NCI-H69 (cell line): Measurements from ENCODE around the gene SCOC.

Experiments used
- DNase-seq: peaks from one replicate; lab custom pipeline; 2025; lab: John Stamatoyannopoulos, UW

SCOC gene

DNA sequence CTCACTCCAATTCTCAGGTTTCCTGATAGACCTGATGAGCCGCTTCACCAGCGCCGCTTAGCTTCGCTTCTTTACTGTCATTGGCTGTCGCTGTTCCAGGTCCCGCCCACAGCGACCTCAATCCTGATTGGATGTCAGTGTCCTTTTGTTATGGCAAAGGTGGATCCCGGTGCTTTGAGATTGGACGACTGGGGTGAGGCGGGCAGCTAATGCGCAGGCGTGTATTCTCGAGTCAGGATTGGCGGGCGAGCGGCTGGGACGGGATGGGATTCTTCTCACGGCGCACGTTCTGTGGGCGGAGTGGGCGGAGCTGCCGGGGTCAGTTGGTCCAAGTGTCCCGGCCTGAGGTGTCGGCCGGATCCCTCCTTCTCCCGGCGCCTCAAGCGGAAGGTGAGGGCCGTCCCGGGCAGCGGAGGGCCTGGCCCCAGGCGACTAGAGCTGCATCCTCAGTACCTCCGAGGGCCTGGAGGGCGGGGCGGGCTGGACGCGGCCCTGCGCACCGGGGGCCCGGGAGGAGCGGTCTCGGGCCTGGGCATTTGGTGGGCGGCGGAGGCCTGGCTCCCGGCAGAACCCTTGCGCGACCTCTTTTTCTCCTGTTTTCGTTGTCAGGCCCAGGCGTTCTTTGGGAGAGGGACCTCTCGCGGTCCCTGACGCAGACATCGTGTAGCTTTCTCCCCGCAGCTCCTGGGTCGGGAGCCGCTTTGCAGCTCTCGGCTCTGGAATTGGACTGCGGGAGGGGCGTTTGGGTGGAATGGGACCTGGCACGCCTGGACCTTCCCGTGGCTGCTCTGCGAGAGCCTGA lies at the start of gene SCOC:
Gene SCOC, plus strand, starts transcription at position 319 of the 802 bp plus-strand sequence. CDS start 5,525 bp downstream, outside the sequence.
- DNase-seq, result peak; percentile 98

DNA sequence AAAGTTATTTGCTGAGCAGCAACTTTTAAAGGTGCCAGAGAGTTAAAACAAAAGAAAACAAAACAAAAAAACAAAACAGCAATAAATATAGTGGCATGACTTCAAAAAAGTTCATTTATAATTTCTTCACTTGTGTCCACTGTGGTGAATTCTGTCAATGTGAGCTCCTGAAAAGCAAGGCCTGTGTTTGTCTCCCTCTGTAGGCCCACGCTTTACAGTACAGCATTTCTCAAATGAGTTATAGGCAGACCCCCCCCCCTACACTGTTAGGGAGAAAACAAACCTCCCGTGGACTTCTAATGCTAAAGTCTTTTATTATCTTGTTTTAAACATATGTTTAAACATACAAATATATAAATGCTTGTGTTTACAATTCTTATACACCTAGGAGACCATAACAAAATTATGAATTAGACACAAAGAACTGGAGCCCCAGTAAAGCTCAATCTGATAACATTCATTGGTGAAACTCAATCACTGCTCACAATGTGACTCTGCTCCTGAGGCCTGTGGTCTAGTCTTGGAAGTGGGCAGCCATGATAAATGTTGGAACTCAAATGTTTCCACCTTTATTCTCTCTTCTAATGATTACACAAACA lies 47.0 kb upstream of the SCOC start:
- DNase-seq, result peak; percentile 66

DNA sequence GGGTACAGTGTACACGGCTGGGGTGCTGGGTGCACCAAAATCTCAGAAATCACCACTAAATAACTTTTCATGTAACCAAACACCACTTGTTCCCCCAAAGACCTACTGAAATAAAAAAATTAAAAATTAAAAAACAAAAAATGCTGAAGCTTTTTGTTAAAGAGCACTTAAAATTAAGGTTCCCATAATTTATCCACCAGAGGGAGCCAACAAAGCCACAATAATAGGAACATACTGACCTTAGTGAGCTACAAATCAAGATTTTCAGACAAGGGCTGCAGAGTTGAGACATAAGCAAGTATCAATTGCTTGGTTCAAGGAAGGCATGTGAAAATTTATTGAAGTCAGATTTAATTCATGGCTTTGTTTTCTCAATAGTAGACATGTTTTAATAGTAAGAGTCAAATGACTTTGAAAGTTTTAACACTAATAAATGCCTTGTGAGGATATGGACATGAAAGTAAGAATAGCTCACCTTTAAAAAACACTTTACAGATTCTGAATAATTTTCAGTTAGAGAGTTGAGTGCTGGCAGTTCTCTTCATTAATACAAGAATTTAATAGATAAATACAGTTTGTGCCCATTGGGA lies 43.0 kb upstream of the SCOC start:
- peak; percentile 44 for DNase-seq

DNA sequence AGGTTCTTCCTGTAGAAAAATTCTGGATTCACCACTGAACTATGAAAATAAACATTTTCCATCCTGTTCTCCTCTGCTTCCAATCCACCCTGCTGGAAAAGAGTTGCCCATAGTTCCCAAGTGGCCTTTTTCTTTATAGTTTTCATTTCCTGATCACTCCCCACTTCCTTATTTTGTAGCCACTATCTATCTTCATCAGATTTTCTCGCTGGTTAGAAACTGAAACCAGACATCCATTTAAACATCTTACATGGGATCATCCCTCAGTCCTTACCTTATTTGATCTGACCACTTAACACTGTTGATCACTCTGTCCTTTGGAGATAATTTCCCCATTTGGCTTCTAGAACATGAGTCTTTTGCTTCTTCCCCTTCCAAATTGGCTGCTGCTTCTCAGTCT lies 42.2 kb upstream of the SCOC start:
- no peak for DNase-seq

DNA sequence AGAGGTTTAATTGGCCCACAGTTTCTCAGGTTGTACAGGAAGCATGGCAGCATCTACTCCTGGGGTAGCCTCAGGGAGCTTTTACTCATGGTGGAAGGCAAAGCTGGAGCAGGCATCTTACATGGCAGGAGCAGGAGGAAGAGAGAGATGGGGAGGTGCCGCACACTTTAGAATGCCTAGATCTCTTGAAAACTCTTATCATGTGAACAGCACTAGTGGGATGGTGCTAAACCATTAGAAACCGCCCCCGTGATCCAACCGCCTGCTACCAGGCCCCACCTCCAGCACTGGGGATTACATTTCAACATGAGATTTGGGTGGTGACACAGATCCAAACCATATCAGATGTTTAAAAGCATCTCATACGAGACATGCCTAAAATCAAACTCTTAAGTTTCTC lies 41.6 kb upstream of the SCOC start:
- DNase-seq, result no peak

DNA sequence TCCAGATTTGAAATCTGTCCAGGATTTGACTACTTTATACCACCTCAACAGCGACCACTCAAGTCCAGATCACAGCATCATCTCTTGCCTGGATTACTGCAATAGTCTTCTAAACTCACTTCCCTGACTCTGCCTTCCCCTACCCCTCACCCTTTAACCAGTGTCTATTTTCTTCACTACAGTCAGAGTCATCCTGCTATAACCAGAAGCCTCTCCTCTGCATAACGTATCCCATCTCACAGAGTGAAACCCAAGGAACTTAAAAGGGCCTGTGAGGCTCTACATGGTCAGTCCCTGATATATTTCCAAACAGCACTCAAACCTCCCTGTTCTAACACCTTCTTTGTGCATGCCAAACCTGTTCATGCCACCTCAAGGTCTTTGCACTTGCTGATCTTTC lies 40.7 kb upstream of the SCOC start:
- DNase-seq, result no peak

DNA sequence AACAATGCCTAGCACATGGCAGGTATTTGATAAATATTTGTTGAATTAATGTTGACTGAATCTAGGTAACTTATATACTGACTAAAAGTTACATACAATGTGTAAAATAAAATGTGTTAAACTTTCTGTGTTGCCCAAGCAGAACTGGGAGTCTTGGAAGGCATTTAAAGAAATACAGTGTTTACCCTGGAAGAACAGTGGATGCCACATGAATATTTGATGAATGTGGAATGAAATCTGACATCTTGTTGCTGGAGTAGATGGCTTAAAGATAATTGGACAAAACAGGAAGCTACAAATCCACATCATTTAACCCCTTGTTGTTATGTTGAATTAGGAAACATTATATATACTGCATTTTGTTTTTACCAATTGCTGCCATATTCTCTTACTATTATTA lies 39.9 kb upstream of the SCOC start:
- DNase-seq, result no peak

DNA sequence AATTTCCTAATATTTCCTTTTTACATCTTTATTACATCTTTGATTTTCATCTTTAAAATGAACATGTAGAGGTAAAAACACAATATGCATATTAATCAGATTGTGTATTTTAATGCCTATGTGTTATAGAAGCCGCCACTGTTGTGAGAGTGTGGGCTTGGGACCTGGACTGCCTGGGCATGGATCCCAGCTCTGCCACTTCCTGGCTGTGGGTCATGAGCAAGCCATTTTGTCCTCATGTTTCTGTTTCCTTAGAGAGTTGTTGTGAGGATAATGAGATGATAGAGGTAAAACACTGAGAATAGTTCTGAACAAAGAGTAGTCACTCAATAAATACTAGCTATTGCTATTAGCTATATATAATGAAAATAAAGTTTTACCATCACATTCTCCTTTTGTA lies 38.4 kb upstream of the SCOC start:
- DNase-seq, result no peak

DNA sequence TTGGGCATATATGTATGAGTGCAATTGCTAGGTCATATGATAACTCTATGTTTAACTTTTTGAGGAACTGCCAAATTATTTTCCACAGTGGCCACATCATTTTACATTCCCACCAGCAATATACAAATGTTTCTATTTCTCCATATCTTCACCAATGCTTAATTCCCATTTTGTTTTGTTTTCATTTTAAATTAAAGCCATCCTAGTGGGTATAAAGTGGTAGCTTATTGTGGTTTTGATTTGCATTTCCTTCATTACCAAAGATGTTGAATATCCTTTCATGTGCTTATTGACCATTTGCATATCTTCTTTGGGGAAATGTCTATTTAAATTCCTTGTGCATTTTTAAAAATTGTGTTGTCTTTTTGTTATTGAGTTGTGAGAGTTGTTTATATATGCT lies 36.7 kb upstream of the SCOC start:
- DNase-seq, result no peak

DNA sequence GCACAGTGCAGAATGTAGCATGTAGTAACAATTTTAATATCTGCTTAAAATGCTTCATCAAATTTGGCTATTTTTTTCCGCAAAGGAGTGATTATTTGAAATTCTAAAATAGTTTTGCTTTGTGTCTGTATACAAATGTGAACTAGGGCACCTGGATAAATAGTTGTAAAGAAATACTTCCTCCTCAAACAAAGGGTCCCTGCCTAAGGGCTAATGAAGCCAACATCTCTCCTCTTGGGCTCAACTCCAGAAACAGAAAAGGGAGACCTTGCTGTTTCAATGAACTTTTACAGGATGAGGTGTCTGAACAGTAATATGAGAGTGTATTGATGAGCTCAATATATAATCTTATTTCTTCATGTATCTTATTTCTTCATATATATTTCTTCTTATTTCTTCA lies 30.8 kb upstream of the SCOC start:
- DNase-seq, result peak; percentile 52

DNA sequence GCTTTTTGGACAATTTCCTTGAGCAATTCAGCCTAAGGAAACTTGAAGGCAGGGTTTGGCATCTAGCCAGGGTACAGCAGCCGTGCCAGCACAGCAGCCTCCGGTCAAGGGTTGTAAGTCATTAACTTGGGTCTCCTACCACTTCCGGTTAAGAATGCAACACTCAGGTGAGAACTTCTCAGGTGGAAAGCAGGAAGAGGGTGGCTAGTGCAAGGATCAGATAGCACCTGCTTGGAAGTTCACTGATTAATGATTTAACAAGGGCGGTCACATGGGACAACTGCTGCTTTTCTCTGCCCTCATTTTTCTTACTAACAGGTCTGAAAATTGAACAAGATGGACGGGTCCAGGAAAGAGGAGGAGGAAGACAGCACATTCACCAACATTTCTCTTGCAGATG lies 30.1 kb upstream of the SCOC start:
- DNase-seq, result peak; percentile 72

DNA sequence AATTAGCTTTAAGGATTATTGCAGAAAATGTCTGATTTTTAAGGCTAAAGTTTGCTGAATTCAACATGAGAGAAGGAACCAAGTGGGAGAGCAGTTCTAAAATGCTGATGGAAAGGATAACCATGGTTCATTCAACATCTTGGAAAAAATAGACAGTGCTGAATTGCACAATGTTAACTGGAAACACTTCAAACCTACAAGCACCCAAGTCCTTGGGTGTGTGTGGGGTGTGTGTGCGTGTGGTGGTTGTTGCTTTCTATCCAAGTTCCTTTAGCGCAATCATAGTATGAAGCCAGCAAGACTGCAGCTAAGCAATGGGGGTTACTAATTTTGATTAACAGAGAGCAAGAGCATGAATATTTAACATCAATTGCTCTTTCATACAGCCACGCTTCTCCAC lies 29.3 kb upstream of the SCOC start:
- no peak for DNase-seq

DNA sequence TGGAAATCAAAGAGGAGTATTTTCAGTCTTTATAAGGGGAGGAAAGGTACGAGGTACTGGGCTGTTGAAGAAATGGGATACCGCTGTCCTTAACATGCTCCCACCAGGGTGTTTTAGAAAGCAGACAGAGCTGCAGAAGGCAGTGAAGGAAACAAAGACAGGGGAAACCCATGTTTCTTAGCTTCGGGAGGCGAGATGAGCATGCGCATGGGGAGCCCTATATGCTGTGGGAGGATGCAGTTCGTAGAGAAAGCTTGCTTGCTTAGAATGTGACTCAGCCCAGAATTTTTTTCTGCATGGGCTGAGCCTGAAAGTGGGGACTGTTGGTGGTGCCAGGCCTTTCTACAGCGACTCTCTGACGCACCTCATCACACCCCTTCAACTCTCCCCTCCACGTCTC lies 28.8 kb upstream of the SCOC start:
- no peak for DNase-seq

DNA sequence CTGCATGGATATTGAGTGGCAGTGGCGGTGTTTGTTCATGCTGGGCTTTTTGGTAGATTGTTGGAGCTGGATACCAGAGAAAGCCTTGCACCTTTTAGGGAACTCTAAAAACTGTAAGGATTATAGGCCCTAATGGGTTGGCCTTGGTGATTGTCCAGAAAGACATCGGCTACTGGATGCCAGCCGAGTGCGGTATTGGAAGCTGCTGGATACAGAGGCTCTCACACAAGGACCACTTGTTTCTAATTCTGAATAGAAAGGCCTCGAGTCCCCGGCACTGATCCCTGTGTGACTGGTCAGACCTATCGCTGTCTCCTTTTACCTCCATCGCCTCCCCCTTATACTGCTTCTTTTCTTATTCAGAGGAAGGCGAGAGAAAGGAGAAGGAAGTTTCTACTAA lies 27.3 kb upstream of the SCOC start:
- DNase-seq, result no peak

DNA sequence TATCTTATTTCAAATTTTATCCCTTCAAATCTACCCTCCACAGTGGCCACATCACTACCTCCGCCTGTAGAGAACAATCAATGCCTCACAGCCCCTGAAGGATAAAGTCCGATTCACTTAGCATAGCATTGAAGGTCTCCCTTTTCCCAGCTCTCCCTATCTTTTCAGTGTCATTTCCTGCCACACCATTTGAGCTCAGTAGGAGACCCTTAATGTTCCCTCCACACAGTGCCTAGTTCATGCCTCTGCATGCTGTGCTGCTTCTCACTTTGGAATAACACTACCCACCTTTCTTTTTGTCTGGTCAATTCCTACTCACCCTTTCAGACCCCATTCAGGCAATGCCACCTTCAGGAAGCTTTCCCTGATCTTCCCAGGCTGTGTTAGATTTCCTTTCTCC lies 23.6 kb upstream of the SCOC start:
- DNase-seq, result peak; percentile 12

DNA sequence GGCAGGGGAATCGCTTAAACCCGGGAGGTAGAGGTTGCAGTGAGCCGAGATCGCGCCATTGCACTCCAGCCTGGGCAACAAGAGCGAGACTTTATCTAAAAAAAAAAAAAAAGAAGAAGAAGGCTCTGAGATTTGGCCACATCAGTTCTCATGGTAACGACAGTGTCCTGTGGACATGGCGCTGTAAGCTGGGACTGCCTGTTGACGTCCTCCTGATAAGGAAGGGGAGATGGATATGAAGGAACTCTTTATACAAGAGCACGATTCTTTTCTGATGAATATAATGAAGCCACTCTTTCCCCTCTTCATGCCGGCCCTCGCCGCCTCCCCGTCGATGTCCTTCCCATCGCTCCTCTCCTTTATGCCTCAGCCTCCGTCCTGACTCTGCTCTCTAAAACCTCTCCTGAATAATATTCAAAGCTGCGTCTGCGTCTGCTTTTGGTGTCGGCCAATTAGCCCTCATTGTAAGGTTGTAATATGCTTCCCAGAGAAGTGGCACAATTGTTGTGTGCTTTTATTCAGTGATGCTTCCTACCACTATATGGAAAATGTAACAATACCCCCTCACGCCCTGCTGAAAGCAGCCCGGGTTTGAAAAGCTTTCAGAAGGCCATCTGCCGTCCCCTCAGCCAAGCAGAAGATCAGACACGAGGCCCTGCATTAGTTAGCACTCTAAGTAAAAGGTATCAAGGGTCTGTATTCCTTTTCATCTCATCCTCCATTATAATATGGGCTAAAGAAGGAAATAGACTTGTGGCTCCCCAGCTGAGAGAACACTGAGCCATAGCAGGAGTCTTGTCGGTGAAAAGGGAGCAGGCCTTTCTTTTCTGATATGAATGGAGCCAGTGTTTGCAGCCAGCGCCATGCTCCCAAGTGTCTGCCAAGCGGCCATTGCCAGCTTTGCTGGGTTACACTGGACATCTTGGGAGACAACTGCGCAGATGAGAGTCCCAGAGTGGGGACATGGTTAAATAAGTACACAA lies 22.1 kb upstream of the SCOC start:
- no peak for DNase-seq

DNA sequence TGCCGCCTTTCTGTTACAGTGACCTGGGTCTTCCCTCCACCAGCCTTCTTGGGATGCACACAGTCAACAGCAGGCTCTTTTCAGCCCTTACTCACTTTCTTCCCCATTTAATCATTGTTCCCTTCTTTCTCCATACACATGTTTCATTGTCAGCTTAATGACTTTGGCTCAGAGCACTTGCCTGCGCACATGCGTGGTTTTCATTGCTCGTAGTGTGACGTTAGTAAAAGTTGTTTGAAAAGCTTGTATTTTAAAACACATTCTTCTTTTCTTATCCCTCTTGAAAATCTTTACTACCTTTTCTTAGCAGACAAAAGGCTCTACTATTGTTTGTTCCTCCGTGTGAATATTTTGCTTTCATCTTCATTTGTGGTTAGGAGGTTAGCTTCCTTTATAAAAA lies 19.7 kb upstream of the SCOC start:
- no peak for DNase-seq

DNA sequence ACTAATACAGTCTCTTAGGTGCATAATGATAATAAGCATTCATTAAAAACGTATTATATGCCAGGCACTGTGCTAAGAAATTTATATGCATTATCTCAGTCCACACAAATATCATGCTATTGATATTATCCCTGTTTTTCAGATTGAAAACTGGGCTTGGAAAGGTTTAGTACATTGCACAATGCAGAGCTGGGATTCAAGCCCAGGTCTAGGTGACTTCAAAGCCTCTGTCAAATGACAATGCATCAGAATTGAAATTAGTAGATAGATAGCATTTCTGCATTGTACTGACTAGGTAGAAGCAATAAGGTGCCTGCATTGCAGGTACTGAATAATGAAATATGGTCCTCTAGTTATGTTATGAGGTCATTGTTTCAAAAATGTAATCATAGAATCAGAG lies 18.2 kb upstream of the SCOC start:
- no peak for DNase-seq

DNA sequence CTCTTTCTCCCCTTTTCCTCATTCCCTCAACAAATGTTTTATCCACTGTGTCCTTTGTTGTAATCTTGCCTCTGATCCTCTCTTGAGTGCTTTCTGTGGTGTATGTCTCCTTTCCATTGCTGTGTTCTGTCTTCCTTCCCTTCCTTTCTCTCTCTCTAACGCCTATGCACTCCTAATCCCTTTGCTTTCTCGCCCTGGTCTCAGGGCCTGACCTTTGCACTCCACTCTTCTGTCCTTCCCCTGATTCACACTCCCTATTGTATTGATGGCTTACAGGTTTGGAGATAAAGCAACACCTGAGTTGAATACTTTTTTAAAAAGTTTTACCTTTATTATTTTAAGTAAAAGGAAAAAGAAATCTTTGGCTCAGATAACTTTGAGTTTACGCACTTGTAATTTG lies 15.6 kb upstream of the SCOC start:
- no peak for DNase-seq

DNA sequence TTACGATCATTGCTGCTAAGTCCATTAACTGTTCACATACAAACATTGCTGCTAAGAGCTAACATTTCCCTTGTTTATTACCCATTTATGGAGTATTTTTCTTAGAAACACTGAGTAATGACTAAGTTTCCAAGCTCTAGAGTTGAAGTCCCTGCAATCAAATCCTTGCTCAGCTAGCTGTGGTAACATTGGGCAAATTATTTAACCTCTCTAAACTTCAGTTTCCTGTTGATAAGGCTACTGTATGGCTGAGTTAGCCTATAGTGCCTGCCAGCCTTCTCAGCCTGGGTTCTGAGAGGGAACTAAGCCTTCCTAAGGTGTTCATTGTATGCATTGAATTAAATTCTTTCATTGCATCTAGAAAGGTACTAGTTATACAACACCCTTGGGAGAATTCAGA lies 15.2 kb upstream of the SCOC start:
- DNase-seq, result no peak

DNA sequence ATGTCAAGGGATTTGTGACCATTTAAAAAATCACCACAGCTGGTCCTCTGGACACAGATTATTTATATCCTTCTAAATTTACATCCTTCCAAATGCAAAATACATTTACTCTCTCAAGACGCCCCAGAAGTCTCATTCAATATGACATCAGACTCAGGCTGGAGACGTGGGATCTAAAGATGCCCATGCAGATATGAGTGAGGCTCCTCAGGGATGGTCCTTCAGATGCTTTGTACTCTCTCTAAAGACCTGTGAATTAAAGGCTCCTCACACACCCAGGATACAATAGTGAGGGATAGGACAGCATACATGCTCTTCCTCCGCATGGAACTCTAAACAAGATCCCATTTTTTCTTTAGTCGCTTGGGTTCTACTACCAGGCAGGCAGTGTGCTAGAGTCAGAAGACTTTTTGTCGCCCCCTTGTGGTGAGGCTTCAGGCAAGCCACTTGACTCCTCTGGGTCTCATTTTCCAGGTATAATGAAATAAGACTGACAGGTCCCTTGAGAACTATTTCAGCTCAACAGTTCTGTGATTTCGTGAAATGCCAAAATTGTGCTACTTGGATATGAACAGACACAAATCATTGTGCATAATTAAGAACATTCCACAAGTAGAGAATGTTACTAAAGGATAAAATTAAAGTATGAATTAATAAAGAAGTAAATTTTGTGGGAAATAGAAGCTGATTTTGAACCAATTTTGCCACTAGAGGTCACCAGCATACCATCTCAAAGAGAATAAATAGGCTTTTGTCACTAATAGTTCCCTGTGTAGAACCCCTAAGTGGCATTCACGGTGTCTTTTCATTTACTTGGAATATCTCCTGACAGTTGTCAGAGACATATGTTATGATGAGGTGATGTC lies 13.7 kb upstream of the SCOC start:
- peak; percentile 90 for DNase-seq
